NCI-H526 (cell line): Measurements from ENCODE around the gene ST8SIA4.

Experiments
- DNase-seq, 2 experiments: peaks; one replicate each; lab custom pipeline; 2025; lab: John Stamatoyannopoulos, UW

ST8SIA4 gene

DNA sequence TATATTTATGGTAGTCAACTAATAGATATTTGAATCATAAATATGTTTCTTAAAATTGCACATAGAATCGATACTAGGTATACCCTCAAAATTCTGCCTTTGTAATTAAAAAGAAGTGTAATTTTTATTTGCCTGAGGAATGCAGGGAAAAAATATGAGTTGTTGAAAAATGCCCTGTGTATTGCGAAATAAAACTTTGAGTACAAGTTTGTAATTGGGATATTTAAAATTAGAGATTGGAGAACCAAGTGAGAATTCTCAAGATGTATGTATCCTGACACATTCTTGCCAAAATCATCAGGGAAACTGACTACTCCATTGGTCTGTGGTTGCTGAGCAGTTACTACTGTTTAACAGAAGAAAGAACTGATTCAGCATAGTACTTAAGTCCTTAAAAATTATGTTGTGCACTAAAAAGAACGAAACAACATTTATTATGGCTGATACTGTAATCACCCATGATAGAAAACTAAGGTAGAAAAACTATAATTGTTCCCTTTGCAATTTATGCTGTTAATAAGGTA lies 36.0 kb downstream of the ST8SIA4 start:
- DNase-seq, result no peak

DNA sequence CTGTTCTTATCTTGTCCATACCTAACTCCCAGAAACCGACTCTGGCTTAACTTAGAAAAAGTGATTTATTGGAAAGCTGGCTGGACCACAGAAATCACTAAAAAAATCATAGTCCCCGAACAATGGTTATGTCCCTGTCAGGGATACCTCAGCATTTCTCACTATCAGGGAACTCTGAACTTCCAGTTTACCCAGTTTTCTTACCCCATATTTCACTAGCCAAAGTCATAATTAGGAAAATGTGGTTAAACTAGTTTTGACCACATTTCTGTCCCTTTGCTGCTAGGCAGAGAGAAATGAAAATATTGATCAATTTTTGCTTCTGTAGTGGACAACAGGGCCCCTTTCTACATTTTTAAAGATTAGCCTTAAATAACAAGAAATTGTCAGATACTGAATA lies 38.2 kb downstream of the ST8SIA4 start:
- no peak for DNase-seq

DNA sequence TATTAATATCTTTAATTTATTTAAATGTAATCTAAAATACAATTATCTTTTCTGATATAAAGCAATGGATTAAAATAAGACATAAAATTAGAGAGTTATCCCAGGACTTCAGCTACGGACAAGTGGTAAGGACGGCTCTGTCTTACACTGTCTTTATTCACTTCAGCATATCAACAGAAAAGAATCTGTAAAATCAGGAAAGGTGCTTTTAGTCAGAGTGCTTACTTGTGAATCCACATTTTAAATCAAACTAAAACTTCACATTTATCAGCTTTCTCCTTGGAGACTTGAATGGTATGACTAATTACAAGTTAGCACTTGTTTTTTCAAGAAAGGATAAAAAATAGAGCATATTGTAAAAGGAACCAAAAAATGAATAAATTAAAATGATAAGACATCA lies 39.3 kb downstream of the ST8SIA4 start:
- DNase-seq, result no peak

DNA sequence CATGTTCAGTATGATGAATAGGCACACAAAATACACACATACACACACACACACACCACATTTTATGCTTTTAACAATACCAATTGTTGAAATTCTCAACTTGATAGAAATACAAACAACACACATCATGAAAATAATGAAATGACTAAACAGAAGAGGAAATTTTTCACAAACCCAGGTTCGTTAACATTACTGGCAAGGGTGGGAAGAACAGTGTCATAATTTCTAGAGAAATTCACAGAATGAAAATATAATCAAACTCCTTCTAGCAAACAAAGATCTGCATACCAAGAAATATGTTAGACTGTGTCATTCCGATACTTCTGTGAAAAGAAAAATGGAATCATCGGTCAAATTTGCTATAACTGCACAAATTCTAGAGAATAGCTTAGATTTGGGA lies 41.9 kb downstream of the ST8SIA4 start:
- no peak for DNase-seq

DNA sequence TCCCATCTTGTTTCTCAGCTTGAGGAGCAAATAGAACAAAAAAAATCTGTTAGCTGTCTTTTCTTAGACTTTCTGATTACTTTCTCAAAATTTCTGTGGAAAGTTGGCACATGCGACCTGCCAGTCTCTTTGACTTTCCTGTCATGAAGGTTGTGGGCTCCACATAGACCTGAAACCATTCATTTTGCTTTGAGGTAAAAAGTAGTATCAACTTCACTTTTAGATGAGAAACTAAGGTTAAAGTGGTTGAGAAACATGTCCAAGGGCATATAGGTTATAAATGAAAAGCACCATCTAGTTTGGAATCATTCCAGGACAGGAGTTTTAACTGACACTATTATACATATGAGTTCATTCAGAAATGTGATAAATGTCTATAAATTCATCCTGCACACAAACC lies 42.7 kb downstream of the ST8SIA4 start:
- DNase-seq, result no peak

DNA sequence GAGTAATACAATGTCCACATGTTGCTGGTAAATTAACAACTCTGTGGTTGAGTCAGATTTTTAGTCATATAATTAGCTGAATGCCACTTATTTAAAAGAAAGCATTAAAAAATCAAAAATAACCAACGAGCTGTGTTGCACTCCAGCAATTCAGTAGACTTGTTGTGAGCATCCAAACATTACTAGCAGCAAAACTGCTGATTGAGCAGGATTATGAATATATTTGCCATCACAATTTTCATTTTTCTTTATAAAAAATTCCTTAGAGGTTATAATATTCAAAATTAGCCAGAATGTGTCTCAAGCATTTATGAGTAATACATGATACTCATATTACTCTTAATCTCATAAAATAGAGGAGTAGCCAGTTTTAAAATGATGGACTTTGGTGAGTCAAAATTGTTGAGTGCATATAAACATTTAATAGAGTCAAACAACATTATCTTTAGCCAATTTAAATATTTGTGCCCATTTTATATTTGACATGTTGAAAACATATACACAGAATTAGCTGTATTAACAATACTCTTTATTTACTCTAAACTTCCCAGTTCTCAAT lies 44.0 kb downstream of the ST8SIA4 start:
- DNase-seq, result no peak

DNA sequence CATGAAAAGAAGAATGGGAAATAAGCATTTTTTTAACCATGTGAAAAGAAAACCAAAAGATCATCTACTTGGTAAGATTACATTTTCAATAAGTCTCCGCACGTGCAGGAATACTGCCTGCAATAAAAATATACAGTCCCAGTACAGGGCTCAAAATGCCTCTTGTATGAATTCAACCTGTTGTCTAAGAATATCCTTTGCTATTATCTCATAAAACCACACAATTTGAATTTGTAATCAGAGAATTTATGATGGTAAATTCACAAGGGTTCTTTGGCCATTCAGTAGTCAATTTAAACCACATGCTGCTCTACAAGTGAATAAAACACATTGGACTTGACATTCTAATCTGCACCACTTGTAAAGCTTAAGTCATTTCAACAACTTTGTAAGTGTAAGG lies 46.6 kb downstream of the ST8SIA4 start:
- no peak for DNase-seq

DNA sequence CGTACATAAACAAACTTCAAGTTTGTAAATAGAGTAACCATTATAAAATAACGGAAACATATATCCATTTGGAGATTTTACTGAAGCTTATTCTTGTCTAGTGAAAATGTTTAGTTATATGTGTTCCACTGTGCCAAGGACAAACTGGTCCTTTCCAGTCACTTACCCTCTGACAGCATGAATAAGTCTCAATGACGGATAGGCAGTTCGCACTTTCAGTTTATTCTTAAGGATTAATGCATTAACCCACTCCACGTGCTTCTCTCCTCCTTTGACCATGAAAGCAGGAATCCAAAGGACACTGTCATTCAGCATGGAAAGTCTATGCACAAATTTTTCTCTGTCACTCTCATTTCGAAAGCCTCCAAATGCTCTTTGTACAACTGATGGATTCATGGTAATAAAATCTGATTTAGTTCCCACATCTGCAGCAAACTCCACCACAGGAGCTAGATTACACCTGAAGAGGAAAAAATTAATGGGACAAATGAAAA lies 47.1 kb downstream of the ST8SIA4 start:
- no peak for DNase-seq

DNA sequence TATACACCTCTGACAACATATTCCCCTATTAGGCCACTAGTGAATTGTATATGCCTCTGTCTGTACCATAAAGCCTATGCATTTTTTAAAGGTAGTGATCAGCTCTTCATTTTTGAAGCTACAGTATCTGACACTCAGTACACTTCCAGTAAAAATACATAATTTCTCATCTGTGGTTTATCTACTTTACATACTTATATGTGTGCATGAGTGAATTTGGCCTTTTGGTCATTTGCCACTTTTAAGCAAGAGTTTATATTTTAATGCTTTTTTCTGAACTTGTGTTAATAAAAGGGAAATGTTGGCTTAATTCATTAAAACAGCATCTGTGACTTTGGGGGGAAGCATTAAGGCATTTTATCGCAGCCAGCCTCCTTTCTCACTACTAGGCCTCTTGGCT lies 47.8 kb downstream of the ST8SIA4 start:
- DNase-seq, result no peak

DNA sequence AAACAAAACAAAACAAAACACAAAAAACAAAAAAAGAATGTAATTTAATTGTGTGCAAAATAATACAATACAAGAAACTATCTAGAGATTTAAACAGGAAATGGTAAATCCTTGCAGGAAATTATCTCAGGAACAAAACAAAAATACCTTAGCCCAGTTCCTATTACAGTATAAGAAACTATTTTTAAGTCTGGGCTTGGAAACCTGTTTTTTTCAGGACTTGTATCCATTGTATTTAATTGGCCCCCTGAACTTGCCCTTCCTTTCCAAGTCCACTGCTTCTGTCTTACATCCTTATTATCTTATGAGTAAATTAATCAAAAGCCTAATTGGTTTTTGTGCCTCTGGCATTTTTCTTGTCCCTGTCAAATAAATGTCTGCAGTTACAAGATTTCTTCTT lies 48.5 kb downstream of the ST8SIA4 start:
- no peak for DNase-seq

DNA sequence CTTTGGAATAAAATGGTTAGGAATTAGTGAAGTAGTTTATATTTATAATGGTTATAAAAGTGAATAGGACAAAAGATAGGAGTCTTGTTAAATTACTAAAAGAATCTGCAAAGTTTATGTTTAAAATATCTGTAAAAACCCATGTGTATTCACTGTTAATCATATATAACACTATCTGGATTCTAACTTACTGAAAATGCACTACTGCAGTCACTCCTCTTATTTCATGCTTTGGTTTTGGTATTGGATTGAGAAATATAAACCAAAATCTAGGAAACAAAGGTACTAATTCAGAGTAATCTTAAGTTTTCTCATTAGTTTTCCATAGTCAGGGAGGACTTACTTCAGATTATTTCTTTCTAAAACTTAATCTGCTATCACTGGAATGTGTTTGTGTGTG lies 49.5 kb downstream of the ST8SIA4 start:
- DNase-seq, result no peak

DNA sequence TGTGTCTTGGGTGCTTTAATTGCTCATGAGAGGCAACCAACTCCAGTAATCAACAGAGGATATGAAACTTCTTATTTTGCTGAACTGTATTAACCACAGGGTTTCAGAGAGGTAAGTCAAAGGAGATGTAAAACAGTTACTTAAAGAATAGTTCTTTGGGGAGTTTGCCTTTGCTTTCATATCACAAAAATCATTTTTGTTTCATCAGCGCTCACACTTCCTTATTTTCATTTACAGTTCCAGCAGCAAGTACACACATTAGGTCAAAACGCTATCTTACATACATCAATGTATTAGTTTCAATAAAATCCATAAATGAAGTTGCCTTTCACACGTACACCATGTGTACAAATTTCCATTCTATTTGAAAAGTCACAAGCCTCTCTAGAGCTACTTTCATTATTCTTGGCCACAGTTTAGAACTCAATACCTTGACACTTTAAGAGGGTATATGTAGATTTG lies 50.1 kb downstream of the ST8SIA4 start:
- DNase-seq, result no peak

DNA sequence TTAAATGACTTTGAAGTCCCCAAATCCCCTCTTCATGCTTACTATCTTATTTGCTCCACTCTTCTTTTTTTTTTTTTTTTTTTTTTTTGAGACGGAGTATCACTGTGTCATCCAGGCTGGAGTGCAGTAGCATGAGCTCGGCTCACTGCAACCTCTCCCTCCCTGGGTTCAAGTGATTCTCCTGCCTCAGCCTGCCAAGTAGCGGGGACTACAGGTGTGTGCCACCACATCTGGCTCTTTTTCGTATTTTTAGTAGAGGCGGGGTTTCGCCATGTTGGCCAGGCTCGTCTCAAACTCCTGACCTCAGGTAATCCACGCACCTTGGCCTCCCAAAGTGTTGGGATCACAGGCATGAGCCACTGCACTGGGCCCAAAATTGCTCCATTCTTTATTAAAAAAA lies 51.0 kb downstream of the ST8SIA4 start:
- no peak for DNase-seq

DNA sequence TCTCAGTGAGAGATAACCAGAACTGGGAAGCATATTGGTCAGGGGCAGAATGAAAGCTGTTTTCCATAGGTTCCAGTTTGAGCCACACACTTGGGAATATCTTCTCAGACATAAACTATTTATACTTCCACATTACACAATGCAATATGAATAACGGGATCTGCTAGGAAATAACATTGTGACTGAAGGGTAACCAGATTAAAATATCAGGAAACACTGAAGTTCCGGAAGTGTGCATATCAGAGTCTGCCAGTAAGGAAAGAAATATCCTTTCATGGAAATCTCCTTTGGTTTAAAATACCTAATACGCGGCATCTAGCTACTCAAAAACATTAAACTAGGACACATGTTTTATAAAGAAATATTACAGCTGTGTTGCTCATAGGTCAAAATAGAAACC lies 56.3 kb downstream of the ST8SIA4 start:
- no peak for DNase-seq

DNA sequence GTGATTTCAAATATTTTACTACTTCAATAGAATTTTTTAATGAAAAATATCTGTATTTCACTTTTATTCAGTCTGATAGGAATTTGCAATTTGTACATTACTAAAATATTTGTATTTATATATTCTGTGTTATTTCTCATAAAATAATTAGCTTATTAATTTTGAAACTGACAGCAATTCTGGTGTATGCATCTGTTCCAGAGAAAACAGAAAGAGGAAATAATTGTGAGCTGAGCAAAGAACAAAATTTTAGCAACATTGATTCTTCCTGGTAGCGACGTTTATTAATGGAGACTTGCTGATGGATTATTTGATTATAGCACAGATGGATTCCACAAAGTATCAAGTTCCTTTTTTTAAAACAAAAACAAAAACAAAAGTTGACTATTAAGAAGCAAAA lies 61.0 kb downstream of the ST8SIA4 start:
- DNase-seq, result no peak

DNA sequence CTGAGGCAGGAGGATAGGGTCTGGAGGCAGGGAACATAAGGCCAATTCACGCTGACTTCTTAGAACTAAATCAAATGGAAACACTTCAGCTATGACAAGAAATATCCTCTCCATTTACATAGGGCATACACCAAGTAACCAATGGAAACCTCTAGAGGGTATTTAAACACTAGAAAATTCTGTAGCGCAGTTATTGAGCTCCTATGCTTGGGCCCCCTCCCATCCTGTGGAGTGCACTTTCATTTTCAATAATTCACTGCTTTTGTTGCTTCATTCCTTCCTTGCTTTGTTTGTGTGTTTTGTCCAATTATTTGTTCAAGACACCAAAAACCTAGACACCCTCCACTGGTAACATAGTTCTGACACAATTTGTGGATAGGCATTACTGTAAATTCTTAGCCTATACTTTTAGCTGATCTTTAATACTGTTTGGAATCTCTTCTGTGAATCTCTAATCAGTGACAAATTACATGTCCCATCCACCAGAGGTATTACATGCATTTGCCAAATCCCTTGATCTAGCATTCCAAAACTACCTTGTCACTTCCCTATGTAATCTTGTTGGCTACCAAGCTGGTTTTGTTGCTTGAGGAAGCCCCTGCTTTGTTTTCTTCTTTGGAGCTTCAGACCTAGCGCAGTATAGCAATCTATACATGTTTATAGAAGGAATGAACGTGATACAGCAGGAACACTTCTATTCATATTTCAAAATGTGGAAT lies 61.6 kb downstream of the ST8SIA4 start:
- no peak for DNase-seq

DNA sequence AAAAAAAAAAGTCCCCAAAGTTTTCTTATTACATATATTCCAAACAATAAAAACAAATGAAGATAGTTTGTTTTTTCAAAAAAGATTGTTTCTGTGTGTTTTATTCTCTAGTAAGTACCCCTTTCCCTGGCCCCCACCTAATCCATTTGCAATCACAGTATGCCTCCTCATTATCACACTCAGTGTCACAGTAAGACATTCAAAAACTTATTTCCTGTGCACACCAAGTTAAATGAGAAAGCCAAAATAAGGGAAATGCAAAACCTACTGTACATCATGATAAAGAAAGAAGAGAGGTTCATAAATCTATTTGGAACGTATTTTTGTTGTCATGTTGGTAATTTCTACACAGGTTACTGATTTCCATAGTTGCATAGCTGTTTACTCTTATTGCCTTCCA lies 62.3 kb downstream of the ST8SIA4 start:
- DNase-seq, result no peak

DNA sequence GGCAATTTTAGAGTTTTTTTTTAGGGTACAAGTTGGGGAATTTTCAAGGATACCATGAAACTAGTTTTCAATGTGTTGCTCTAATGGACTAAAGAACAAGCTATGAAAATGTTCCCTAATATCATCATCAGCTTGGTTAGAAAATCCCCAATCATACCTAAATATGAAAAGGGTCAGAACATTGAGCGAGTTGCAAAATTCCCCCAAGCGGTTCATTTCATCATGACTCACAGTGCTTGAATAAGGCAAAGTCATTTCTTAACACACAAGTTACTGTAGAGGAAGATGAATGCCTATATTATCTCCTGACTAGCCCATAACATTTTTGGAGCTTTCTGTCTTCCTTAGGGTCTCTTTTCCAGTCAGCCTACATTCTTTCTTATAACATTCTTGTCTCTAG lies 62.7 kb downstream of the ST8SIA4 start:
- no peak for DNase-seq

DNA sequence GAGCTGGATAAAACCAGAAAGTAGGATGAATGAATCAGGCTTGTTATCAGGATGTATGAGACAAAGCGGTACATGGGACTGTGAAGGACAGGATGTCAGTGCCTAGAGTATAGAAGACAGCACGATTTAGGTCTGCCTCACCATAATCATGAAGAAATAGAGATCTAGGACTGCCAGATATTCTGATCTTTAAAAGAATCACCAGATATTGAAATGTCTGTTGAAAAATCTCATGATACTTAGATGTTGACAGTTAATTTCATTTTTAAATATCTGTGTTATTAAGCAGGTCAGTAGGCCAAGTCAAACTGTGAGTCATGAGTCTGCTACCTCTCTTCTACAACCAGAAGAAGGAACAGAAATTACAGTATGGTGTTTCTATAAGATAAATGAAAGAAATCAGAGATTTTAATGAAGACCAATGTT lies 65.0 kb downstream of the ST8SIA4 start:
- no peak for DNase-seq

DNA sequence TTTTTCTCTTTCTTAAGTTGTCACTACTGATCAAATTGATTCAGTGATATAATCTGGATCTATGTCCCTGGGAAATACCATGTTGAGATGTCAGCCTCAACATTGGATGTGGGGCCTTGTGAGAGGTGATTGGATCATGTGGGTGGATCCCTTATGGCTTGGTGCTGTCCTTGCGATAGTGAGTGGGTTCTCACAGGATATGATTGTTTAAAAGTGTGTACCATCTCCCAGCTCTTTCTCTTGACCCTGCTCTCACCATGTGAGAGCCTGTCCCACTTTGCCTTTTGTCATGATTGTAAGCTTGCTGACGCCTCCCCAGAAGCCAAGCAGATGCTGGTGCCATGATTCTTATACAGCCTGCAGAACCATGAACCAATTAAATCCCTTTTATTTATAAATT lies 68.6 kb downstream of the ST8SIA4 start:
- no peak for DNase-seq

DNA sequence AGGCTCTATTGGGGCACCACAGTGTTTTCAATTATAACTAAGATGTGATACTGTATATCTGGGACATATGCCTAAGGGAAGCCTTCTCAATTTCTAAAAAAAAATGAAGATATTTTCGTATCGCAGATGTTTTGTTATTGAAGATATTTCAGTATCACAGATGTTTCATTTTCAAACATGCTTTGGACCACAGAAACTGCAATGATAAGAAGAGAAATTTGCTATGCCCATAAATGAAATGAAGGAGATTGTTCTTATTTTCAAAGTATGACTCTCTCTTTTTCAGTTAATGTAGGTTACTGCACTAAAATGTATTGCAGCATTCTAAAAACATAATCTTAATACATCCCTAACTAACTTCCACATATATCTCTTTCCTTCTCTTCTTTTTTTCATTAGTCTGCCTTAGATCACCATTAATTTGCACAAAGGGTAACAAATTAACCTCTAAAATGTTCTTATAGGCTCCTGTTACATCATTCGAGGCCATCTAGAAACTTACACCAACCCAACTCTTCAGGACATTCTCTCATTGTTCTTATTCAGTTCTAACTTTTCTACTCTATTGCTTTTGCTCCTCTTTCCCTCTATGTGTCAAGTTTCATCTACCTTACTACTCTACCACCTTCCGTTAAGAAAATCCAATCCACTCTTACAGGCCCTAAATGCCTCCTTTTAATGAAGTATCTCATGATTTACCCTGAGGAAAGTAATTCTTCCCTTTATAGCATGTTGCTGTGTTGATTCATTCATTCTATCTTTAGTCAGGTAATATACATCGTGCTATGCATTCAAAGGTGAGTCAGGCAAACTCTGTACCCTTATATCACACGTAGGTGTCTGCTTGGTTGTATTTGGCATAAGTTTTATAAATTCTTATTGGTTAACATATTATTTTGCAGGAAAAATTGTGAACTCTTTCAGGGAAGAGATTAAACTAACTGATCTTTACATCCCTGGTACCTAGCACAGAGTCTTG lies 70.5 kb downstream of the ST8SIA4 start:
- no peak for DNase-seq

DNA sequence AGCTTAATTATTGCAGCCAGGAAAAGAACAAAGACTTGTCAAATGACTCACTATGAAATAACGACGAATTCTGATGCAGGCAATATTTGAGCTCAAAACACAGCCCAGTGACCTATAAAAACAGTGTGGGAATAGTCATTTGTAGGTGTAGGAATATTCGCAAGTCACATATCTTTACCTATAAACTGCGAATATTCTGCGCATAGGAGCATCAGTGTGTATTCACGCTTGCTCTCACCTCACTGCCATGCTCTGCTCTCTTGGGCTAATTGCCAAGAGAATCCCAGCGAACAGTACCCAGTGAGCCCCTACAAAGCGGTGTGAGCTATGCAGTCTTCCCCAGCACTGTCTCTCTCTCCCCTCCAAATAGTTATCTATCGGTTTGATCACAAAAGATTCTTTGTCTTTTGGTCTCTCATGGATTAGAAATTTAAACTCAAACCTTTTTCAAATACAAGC lies 74.2 kb downstream of the ST8SIA4 start:
- no peak for DNase-seq
